GM12865 (cell line): ENCODE measurements around the gene MAP4K3.
"Not testable (repeated sequence)": the region's sequence is repeated elsewhere in the genome, so short reads cannot be mapped to it uniquely, and the experiment has no call there.

Source experiments
- DNase-seq: peaks from one replicate; pipeline ENCODE4 v3.0.0; 2010; ENCODE audit warnings: low read depth
- H3K4me3 ChIP-seq: 2 replicates; pipeline ENCODE4 v1.5.1; 2011; ENCODE audit warnings: mild to moderate bottlenecking, low read depth, low read length, control low read depth
- CTCF ChIP-seq: IDR thresholded peaks from 2 replicates; pipeline ENCODE4 v1.5.1; 2011; ENCODE audit warnings: low read length, control low read depth, low read depth, inconsistent platforms; ENCODE audit not compliant: insufficient read depth; ENCODE audit errors: missing control alignments

MAP4K3 gene

GRCh38 chr2:39362595-39362994 lies 74.5 kb downstream of the MAP4K3 start:
- H3K4me3 ChIP-seq, result no peak overlapping the region
- no peak for DNase-seq
- no peak for TF ChIP-seq CTCF

GRCh38 chr2:39361511-39361910 lies 75.6 kb downstream of the MAP4K3 start:
- DNase-seq, result no peak
- TF ChIP-seq CTCF, result no peak

GRCh38 chr2:39360342-39360741 lies 76.7 kb downstream of the MAP4K3 start:
- H3K4me3 ChIP-seq, DNase-seq: not testable (repeated sequence)

More at GRCh38 chr2:39361511-39361910, 75.6 kb downstream of the MAP4K3 start:
- H3K4me3 ChIP-seq, result no peak overlapping the region

GRCh38 chr2:39359453-39360038 lies 77.5 kb downstream of the MAP4K3 start:
- no peak overlapping the region for H3K4me3 ChIP-seq
- no peak for TF ChIP-seq CTCF
- no peak for DNase-seq

GRCh38 chr2:39356922-39357639 lies 80.0 kb downstream of the MAP4K3 start:
- no peak for DNase-seq
- TF ChIP-seq CTCF, result no peak
- no peak overlapping the region for H3K4me3 ChIP-seq

GRCh38 chr2:39350658-39351057 lies 86.4 kb downstream of the MAP4K3 start:
- no peak for TF ChIP-seq CTCF
- no peak for DNase-seq
- no peak overlapping the region for H3K4me3 ChIP-seq

GRCh38 chr2:39338502-39338901 lies 98.6 kb downstream of the MAP4K3 start:
- no peak for DNase-seq
- TF ChIP-seq CTCF, result no peak
- H3K4me3 ChIP-seq, result no peak overlapping the region
